TTC549 (cell line): Measurements from ENCODE around the gene ARID5A.
"Not testable (repeated sequence)": the region's sequence is repeated elsewhere in the genome, so short reads cannot be mapped to it uniquely, and the experiment has no call there.

ENCODE experiments used
- FAIRE-seq: peaks from 2 replicates; lab custom pipeline; 2012; peaks lifted over from hg19 to GRCh38; lab: Jason Lieb, UNC

Gene ARID5A

DNA sequence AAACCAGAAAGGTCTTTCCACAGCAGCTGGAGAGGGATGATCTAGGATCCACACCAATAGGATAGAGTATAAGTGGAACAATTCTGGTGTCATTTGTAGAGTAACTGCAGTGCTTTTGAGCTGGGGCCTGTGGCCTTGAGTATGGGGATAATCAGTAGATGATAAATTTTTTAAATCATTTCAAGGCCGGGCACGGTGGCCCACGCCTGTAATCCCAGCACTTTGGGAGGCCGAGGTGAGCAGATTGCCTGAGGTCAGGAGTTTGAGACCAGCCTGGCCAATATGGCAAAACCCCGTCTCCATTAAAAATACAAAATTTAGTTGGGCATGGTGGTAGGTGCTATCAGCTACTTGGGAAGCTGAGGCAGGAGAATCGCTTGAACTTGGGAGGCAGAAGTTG, 20.9 kb downstream of the ARID5A start:
- not testable (repeated sequence) for FAIRE-seq

DNA sequence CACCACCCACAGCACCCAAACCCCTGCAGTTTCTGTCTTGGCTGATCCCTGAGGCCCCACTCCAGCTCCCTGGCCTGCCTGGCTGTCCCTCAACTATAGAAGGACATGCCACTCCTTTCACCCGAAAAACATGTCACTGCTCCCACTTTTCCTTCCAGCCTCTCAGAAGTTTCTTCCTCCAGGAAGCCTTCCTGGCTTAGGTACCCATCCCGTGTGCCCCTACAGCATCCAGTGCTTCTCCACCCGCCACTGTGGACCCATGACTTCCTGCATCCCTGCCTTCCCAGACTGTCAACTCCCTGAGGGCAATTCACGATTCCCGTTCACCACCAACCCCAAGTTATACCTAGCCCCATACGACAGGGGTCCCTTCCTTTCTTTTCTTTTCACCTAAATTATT, 21.5 kb downstream of the ARID5A start:
- FAIRE-seq, result no peak

DNA sequence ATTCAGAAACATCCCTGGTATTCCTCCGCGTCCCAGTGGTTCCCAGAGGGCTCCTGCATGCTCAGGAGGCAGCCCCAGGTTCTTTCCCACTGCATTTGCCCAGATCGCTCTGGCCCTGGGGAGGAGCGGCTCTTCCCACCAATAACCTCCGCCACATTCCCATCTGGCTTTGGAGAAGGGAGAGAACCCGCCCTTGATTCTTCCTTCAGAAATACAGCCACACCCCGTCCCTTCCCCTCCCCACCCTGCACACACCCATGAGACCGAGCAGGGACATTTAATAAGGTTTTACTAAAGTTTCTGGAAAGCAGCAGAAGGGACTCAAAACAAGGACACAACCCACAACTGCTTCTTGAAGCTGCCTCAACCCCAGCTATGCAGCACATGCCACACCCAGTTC, 21.9 kb downstream of the ARID5A start:
- FAIRE-seq, result no peak

DNA sequence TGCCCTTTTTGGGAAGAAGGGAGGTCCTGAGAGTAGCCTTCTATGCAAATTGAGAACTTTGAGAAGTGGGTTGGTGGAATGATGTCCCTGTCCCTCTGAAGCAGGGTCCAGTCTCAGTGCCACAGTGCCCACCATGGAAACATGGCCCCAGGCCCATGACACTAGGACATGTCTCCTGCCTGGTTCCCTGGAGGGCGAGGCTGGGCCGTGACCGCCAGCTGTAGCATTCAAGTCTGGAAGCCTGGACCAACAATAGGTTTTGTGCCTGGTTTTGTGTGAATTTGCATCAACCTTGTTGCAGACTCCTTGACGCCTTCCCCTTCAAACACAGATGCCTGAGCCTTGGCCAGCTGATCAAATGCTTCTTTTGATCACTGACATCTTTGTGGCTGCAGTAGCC, 27.5 kb downstream of the ARID5A start:
- FAIRE-seq, result no peak

DNA sequence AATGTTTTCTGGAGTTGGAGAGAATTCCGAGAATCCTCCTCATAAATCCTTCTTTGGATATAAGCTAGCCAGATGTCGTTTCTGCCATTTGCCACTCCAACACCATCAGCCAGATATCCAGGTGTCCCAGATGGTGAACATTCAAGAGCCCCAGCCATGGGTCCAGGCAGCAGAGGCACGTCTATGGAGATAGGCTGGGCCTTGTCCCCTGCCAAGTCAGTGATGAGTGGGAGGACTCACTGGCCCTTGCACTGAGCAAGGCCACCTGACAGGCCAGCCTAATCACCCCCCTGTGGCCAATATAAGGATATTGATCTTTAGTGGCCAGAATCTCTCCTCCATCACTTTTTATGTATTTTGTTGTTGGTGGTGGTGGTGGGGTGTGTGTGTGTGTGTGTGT, 28.0 kb downstream of the ARID5A start:
- no peak for FAIRE-seq

DNA sequence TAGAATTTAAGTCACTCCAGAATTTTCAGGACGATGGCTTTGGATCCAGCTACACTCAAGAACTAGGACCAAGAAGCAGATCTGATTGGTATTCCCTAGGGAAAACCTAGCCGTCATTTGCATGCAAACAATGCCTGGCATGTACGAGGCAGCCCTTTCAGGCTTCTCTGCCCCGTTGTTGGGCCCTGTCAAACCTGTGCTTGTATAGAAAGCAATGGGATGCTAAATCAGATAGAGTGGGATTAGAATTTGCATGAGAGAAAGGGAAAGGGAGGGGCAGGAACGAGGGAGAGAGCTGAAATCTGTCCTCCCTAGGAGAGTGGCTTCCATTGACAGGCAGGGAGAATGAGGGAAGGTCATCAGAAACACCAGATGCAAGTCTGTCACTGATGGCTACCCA, 28.6 kb downstream of the ARID5A start:
- no peak for FAIRE-seq

DNA sequence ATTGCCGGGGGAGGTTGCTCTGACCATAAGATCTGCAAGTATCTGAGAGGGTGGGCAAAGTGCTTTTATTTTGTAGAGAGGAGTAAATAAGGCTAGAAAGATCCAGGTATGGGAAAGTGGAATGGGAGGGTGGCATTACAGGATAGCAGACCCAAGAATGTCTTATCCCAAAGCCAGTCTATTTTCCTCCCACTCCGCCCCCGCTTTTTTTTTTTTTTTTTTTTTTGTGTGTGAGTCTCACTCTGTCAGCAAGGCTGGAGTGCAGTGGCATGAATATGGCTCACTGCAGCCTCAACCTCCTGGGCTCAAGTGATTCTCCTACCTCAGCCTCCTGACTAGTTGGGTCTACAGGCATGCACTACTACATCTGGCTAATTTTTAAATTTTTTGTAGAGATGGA, 31.5 kb downstream of the ARID5A start:
- no peak for FAIRE-seq

DNA sequence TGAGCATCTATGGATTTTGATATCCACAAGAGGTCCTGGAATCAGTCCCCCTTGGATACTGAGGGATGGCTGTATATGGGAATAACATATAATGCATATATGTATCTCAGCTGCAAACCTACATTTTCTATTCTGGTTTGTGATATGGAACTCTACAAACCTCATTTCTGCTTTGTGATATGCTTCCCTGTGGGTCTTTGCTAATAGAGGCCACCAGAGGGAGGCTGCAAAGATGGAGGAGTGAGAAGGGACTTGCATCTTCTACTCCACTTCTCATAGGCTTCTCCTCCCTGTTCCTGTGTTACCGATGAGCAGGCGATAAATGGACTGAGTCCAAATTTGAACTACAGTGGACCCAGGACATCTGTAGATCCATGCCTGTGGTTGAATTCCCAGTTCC, 37.8 kb downstream of the ARID5A start:
- no peak for FAIRE-seq

DNA sequence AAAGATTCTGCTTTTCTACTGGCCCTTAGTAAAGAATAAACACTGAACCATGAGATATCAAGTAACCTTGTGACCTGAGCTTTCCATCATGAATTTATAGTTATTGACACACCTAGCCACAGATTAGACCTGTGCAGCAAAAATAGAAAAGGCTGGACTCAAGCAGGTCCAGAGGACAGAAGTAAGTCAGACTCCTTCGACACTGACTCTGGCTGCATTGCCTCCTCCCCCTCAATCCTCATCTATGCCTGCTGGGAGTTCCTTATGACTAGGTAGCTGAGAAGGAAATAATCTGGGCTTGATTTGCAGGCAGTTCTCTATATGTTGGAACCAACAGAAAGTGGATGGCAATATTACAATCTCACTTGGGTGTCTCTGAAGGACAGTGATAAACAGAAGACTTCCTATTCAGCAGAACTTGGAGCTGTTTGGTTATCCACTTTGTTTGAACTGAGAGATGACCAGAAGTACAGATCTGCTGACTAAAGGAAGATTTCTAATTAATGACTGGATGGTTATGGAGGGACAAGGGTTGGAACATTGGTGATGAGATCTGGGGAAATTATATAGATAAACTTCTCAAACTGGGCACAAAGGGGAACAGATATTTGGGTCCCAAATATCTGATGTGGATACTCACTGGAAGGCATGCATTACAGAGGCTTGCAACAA, 39.4 kb downstream of the ARID5A start:
- FAIRE-seq, result no peak

DNA sequence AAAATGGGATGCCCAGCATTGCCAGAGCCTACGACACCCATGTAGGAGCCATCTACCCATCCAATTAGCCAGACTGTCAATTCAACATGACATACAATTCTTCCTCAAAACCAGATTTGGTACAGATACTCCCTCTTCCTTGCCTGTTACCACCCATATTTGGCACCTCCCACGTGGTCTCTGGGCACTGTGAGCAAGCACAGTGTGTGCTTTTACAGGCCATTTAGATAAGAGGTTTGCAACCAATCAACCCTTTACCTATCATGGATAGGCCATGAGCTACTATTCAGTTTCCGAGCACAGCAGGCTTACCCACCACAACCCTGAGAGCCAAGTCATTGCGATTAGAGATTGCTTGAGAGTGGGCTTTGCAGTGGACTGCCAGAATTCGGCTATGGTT, 40.9 kb downstream of the ARID5A start:
- no peak for FAIRE-seq

DNA sequence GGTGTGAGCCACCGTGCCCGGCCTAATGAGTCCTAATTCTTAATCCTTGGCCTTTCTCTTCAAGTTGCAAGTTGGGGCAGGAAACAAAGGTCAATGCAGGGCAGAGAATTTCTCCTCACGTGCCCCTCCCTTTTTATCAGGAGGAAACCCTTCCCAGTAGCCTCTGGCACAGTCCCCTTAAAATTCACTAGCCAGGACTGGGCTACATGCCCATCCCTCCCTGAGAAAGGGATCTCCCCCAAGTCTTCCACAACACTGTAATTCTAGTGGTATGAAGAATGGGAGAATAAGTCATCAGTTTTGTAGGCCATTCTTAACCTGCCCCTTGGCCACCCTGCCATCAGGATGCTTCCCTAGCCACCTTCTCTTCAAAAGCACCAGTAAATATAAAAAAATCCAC, 42.2 kb downstream of the ARID5A start:
- FAIRE-seq, result no peak

DNA sequence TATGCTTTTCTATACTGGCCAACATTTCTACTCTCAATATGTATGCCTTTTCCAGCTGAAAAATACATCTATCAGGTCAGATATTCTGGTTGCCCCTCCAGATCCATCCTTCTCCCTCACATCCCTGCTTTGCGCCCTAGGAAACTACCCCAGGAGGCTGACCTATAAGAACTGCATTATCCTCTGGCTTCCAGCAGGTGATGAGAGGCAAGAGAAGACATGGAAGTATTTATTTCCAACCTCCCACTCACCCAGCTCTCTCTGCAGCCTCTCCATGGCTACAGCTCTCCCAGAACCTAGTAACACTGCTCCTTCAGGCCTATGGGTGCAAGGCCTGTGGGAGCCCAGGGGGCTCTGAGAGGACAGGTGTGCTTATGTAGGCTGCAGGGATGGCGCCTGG, 42.9 kb downstream of the ARID5A start:
- FAIRE-seq, result no peak

DNA sequence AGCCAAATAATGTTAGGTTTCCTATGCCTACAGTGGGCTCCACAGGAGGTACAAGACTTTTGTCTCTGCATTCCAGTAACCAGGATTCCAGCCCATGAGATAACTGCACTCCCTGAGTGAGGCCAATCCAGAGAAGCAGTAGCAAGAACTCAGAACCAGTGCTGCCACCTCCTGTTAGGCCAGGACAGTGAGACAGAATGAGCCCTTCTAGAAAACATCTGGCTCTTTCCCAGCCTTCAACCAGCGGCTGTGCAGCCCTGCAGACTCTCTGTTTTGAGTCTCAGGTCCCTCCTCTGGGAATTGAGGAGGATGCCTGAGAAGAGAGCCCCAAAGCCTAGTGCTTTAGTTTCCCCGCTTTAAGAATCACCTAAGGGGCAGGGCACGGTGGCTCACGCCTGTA, 44.2 kb downstream of the ARID5A start:
- no peak for FAIRE-seq

DNA sequence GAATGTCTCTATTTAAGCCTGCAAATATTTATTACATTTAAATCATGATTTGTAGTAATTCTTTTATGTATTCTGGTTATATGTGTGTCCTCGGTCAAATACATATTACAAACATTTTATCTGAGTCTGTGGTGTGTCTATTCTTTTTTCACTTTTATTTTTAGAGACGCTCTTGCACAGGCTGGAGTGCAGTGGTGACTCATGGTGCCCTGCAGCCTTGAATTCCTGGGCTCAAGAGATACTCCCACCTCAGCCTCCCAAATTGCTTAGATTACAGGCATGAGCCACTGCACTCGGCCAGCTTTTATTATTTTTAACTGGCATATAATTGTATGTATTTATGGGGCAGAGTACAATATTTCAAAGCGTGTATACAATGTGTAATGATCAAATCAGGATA, 47.5 kb downstream of the ARID5A start:
- no peak for FAIRE-seq

DNA sequence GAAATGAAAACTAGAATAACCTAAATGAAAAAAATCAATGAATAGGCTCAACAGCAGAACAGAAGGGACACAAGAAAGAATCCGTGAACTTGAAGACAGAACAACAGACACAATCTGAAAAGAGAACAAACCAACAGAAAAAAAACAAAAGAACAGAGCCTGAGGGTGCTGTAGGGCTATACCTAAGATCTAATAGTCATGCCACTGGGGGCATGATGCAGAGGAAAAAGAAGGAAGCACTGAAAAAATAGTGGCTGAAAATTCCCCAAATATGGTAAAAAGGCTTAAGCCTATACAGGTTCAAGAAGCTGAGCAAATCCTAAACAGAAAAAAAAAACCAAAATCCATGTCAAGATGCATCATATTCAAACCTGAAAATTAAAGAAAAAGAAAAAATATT, 51.3 kb downstream of the ARID5A start:
- no peak for FAIRE-seq

DNA sequence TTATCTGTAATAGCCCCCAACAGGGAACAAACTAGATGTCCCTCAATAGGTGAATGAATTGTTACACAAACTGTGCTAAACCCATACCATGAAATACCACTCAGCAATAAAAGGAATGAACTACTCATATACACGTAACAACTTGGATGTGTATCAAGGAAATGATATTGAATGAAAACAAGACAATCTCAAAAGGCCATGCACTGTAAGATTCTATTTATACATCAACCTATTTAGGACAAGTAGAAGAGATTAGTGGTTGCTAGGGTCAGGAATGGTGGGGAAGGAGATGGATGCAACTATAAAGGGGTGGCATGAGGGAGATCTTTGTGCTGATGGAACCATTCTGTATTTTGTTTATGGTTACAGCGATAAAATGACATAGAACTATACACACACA, 54.5 kb downstream of the ARID5A start:
- no peak for FAIRE-seq

DNA sequence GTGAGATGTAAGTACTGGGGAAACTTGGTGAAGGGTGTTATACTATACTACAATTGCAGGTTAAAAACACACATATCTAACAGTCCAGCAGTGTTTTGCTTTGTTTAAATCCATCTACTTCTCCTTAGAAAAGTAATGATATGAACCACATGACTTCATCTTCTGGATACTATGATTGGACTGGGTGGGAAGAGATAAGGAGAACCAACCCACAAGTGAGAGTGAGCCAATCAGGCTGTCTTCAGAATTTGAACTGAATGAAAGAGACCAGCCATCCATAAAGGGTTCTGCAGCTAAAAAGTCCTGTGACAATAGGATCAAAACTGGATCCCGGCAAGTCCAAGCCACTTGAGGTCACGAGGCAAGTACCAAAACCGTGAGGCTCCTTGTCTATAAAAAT, 54.9 kb downstream of the ARID5A start:
- no peak for FAIRE-seq

DNA sequence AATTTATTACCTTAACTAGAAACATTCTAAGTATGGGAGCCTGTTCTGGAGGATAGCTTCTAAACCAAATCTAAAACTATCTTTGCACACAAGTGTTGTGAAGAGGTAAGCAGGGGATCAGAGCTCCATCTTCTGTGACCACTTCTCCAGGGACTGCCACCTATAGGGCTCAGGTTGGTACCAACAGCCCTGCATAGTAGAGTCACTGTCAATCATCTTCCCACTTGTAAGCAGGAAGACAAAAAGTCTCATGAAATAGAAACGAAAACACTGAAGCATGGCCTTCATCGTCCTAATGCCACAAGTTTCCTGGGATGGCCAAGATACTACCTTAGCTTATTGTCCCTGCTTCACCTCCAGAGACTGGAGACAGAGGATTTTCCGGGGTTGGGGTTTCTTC, 57.7 kb downstream of the ARID5A start:
- FAIRE-seq, result no peak

DNA sequence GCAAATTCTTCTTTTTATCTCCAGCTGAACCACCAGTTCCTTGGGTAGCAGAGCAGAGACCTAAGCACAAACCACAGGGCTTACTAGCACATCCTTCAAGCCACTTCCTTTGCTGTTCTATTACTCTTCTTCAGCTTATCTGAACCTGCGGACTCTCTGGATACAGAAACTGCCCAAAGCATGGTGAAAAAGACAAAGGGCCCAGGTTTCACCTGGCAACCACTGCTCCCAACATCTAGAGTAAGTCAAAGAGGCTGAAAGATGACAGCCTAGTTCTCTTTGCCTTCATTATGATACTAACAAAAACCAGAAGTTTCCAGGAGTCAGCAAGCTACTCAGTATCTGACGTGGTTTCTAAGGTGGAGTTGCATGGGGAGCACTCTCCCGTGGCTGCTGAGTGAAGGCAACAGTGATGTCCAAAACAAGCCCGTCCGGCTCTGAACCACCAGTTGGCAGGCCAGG, 58.2 kb downstream of the ARID5A start:
- FAIRE-seq, result no peak

DNA sequence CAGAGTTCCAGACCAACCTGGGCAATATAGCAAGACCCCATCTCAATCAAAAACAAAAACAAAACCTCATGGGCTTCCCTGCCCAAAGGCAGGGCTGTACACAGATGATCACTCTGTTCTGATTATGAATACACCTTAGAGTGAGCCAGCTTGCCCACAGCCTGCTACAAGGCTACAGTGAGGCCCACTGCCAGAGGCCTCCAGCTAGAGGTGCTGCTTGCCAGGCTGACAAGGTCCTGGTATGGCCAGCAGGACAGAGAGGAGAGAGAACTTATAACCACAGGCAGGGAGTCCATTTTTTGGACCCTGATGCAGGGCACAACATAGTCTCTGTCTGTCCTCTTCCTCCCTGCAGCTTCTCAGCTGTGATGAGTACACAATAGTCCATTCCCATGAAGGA, 60.0 kb downstream of the ARID5A start:
- FAIRE-seq, result no peak

DNA sequence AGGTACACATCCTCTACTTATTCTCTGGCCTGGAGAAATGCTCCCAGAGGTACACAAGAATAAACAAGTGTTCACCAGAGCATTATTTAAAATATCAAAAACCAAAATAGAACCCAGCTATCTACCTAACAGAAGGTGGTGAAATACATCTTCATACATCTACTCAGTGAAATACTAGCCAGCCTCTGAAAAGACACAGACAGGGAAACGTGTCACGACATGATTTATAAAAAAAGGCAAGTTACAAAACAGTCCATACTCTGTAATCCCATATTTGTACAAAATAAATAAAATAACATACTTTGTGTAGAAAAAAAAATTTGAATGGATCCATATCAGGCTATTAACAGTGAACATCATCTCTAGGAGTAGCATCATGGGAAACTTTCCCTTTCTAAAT, 63.4 kb downstream of the ARID5A start:
- no peak for FAIRE-seq

DNA sequence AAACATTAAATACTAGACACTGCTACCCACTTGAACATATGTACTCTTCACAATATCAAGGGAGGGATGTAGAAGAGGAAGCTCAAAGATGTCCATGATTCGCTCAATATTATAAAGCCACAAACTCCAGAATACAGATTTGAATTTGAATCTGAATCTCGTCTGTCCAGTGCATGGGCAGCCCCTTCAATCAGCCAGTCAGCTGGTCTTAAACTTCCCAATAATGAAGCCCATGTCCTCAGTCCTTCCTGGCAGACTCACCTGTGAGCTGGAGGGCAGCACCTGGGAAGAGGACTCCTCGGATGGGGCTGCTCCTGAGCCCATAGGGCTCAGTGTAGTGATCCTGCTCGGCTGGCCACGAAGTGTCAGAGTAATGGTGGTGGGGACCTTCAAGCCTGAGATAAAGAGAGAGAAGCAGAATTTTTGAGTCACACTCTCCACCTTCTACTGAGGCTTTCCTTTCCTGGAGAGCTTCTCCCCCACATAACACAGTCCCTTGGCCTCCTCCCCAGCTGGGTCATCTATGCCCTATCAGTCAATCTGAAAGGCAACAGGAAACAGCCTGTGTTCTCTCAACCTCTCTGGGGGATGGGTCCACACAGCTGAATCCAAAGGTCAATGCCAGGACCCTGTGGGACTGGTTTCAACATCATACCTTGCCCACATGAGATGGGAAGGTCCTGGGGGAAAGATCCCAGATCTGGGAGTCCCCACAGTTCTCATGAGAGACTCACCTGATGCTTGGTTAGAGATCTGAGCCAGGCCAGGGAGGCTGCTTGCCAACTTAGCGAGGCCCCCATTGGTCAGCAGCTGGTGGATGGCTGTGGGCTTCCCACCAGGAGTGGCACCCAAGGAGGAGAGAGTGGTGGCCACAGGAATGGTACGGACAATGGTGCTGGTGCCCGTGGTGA, 65.1 kb downstream of the ARID5A start:
- no peak for FAIRE-seq
